ENCODE results near the gene GRWD1. TPM values are rescaled to one million over a fixed set of nuclear protein-coding genes. Genes with fewer than 3 reads are reported as not detected.

The GRWD1 gene
- total RNA-seq (2022; extraction: Qiagen RNA extraction; ENCODE audit: low read depth) = 94.7 to 125 TPM (median 108 TPM) in 5 replicates

DNA sequence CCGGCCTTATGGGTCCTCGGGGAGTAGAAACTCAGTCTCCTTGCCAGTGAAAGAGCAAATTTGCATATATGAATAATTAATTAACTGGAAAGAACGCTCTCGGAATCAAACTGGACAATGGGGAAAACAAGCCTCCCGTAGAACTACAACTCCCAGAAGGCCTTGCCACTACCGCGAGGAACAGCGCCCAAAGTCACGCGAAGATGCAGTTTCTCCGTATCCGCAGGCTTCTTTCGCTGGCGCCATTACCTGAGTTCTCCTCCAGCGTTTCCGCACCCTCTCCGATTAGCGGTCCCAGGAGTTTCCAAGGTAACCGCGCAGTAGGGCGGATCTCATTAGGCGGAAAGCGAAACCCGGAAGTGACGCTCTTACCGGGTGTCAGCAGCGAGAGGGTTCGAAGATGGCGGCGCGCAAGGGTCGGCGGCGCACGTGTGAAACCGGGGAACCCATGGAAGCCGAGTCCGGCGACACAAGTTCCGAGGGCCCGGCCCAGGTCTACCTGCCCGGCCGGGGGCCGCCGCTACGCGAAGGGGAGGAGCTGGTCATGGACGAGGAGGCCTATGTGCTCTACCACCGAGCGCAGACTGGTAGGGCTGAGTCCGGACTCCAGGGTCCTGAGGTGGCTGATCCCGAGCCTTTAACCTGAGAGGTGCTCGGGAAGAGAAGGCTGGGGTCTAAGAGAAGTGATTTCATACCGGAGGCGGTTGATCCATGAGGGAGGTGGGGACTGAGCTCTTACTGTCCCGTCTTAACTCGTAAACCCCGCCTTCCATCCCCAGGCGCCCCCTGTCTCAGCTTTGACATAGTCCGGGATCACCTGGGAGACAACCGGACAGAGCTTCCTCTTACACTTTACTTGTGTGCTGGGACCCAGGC, at the start of gene GRWD1:
TSS of gene GRWD1 (plus strand) at position 378 of the 876 bp plus-strand sequence. CDS start at position 401, 23 bp downstream.

GRCh38 chr19:48455171-48455907, 9.6 kb downstream of the GRWD1 start, which contains the start of gene KCNJ14:
Gene KCNJ14 (plus strand): TSS chr19:48455574. CDS start chr19:48461725, 6,151 bp downstream.

GRCh38 chr19:48469289-48469881, 23.6 kb downstream of the GRWD1 start, which contains the start of gene CYTH2:
Gene CYTH2 (plus strand): TSS chr19:48469369. CDS start chr19:48469508, 139 bp downstream.

Other genes starting within 250 kb of the GRWD1 start
- 11.1 to 19.2 TPM (median 16.9 TPM) in 5 replicates for gene CARD8, start 190.1 kb upstream of the GRWD1 start, total RNA-seq (2022; extraction: Qiagen RNA extraction; ENCODE audit: low read depth)
- 7.0 to 7.4 TPM (median 7.1 TPM) in 5 replicates for gene ZNF114, start 175.9 kb upstream of the GRWD1 start, total RNA-seq (2022; extraction: Qiagen RNA extraction; ENCODE audit: low read depth)
- gene EMP3, start 120.4 kb upstream of the GRWD1 start, total RNA-seq (2022; extraction: Qiagen RNA extraction; ENCODE audit: low read depth) = 424 to 489 TPM (median 444 TPM) in 5 replicates
- gene TMEM143, start 82.0 kb upstream of the GRWD1 start, total RNA-seq (2022; extraction: Qiagen RNA extraction; ENCODE audit: low read depth) = 3.0 to 5.6 TPM (median 4.7 TPM) in 5 replicates
- 3.2 to 6.0 TPM (median 4.1 TPM) in 5 replicates for gene SYNGR4, start 81.6 kb upstream of the GRWD1 start, total RNA-seq (2022; extraction: Qiagen RNA extraction; ENCODE audit: low read depth)
- gene KDELR1, start 54.4 kb upstream of the GRWD1 start, total RNA-seq (2022; extraction: Qiagen RNA extraction; ENCODE audit: low read depth) = 349 to 445 TPM (median 427 TPM) in 5 replicates
- 6.9 to 10.3 TPM (median 9.5 TPM) in 5 replicates for gene GRIN2D, start 52.3 kb upstream of the GRWD1 start, total RNA-seq (2022; extraction: Qiagen RNA extraction; ENCODE audit: low read depth)
- gene KCNJ14, start 9.6 kb downstream of the GRWD1 start, total RNA-seq (2022; extraction: Qiagen RNA extraction; ENCODE audit: low read depth) = 0.97 to 2.1 TPM (median 1.3 TPM) in 5 replicates
- 51.9 to 62.0 TPM (median 60.1 TPM) in 5 replicates for gene CYTH2, start 23.4 kb downstream of the GRWD1 start, total RNA-seq (2022; extraction: Qiagen RNA extraction; ENCODE audit: low read depth)
- gene LMTK3, start 65.9 kb downstream of the GRWD1 start, total RNA-seq (2022; extraction: Qiagen RNA extraction; ENCODE audit: low read depth) = 3.0 to 6.3 TPM (median 5.3 TPM) in 5 replicates
- gene SULT2B1, start 106.2 kb downstream of the GRWD1 start, total RNA-seq (2022; extraction: Qiagen RNA extraction; ENCODE audit: low read depth) = 12.4 to 18.3 TPM (median 16.6 TPM) in 5 replicates
- 0.31 TPM in 1 of 5 replicates, not detected in the others for gene SPACA4, start 160.8 kb downstream of the GRWD1 start, total RNA-seq (2022; extraction: Qiagen RNA extraction; ENCODE audit: low read depth)
- gene FAM83E, start 169.1 kb downstream of the GRWD1 start, total RNA-seq (2022; extraction: Qiagen RNA extraction; ENCODE audit: low read depth) = 0.08 to 0.63 TPM (median 0.18 TPM) in 5 replicates
- gene RPL18, start 173.2 kb downstream of the GRWD1 start, total RNA-seq (2022; extraction: Qiagen RNA extraction; ENCODE audit: low read depth) = 3,056 to 3,829 TPM (median 3,206 TPM) in 5 replicates
- 12.0 to 16.9 TPM (median 13.6 TPM) in 5 replicates for gene SPHK2, start 173.5 kb downstream of the GRWD1 start, total RNA-seq (2022; extraction: Qiagen RNA extraction; ENCODE audit: low read depth)
- gene DBP, start 191.4 kb downstream of the GRWD1 start, total RNA-seq (2022; extraction: Qiagen RNA extraction; ENCODE audit: low read depth) = 1.1 to 2.5 TPM (median 2.0 TPM) in 5 replicates
- gene CA11, start 200.2 kb downstream of the GRWD1 start, total RNA-seq (2022; extraction: Qiagen RNA extraction; ENCODE audit: low read depth) = 8.9 to 12.7 TPM (median 11.1 TPM) in 5 replicates
- 0.08 to 0.29 TPM (median 0.17 TPM) in 5 replicates for gene NTN5, start 227.0 kb downstream of the GRWD1 start, total RNA-seq (2022; extraction: Qiagen RNA extraction; ENCODE audit: low read depth)
- gene FUT2, start 250.0 kb downstream of the GRWD1 start, total RNA-seq (2022; extraction: Qiagen RNA extraction; ENCODE audit: low read depth) = not detected in 5 replicates

All from A549 treated with GW870086 at 1 μM for 4 hours (cell line).